Measurements from ENCODE around the gene LRRC17.
"Not testable (repeated sequence)": the region's sequence is repeated elsewhere in the genome, so short reads cannot be mapped to it uniquely, and the experiment has no call there.

Gene LRRC17

GRCh38 chr7:102966465-102966864, 53.7 kb downstream of the LRRC17 start:
- Histone ChIP-seq H3K27ac (no peak overlapping the region), H3K4me1 (no peaks in the 10 kb centered on the region), H3K27me3 (no peaks in the 10 kb centered on the region), H3K4me2 (no peak overlapping the region), H3K36me3 (no peaks in the 10 kb centered on the region), H3K4me3 (no peak overlapping the region), H4K20me1 (no peaks in the 10 kb centered on the region), H3K9ac (no peak overlapping the region), H3K9me3 (no peaks in the 10 kb centered on the region)
- no peak for TF ChIP-seq Cebpa-rat (IDR thresholded peaks at IDR 0.05)

GRCh38 chr7:102967798-102968197, 55.0 kb downstream of the LRRC17 start:
- no peaks in the 10 kb centered on the region for H3K4me1 ChIP-seq
- H3K9ac ChIP-seq, result no peak overlapping the region
- no peak overlapping the region for H3K27ac ChIP-seq
- H3K4me3 ChIP-seq, result no peak overlapping the region
- no peak for TF ChIP-seq Cebpa-rat (IDR thresholded peaks at IDR 0.05)
- no peaks in the 10 kb centered on the region for H3K27me3 ChIP-seq
- H3K4me2 ChIP-seq, result no peak overlapping the region
- H3K36me3 ChIP-seq, result no peaks in the 10 kb centered on the region
- H4K20me1 ChIP-seq, result no peaks in the 10 kb centered on the region
- H3K9me3 ChIP-seq, result no peaks in the 10 kb centered on the region

GRCh38 chr7:102973096-102973802, 60.4 kb downstream of the LRRC17 start:
- no peak overlapping the region for H3K27ac ChIP-seq
- no peaks in the 10 kb centered on the region for H3K27me3 ChIP-seq
- no peaks in the 10 kb centered on the region for H3K36me3 ChIP-seq
- no peak overlapping the region for H3K4me2 ChIP-seq
- H4K20me1 ChIP-seq, result no peaks in the 10 kb centered on the region
- H3K4me1 ChIP-seq, result no peaks in the 10 kb centered on the region
- no peak for TF ChIP-seq Cebpa-rat (IDR thresholded peaks at IDR 0.05)
- H3K9me3 ChIP-seq, result no peaks in the 10 kb centered on the region
- no peak overlapping the region for H3K4me3 ChIP-seq
- no peak overlapping the region for H3K9ac ChIP-seq

GRCh38 chr7:102974366-102975236, 61.8 kb downstream of the LRRC17 start:
- no peaks in the 10 kb centered on the region for H3K9me3 ChIP-seq
- no peak overlapping the region for H3K9ac ChIP-seq
- no peaks in the 10 kb centered on the region for H3K4me1 ChIP-seq
- TF ChIP-seq Cebpa-rat (IDR thresholded peaks at IDR 0.05), result no peak
- no peak overlapping the region for H3K4me3 ChIP-seq
- no peaks in the 10 kb centered on the region for H3K27me3 ChIP-seq
- no peaks in the 10 kb centered on the region for H3K36me3 ChIP-seq
- no peak overlapping the region for H3K4me2 ChIP-seq
- H4K20me1 ChIP-seq, result no peaks in the 10 kb centered on the region
- no peak overlapping the region for H3K27ac ChIP-seq

- H3K27me3 ChIP-seq, result no peaks in the 10 kb centered on the region
- H3K27ac ChIP-seq, result no peak overlapping the region
- H3K4me3 ChIP-seq, result no peak overlapping the region
- H3K4me1 ChIP-seq, result no peaks in the 10 kb centered on the region
- no peak overlapping the region for H3K4me2 ChIP-seq
- H3K9ac ChIP-seq, result no peak overlapping the region
- no peaks in the 10 kb centered on the region for H4K20me1 ChIP-seq
- TF ChIP-seq Cebpa-rat (IDR thresholded peaks at IDR 0.05), result no peak
- H3K36me3 ChIP-seq, result no peaks in the 10 kb centered on the region
- no peaks in the 10 kb centered on the region for H3K9me3 ChIP-seq
Measured at GRCh38 chr7:102975854-102976253, 63.1 kb downstream of the LRRC17 start.

- H3K36me3 ChIP-seq, result no peaks in the 10 kb centered on the region
- H4K20me1 ChIP-seq, result no peaks in the 10 kb centered on the region
- H3K4me1 ChIP-seq, result no peaks in the 10 kb centered on the region
- no peak overlapping the region for H3K4me3 ChIP-seq
- no peak overlapping the region for H3K4me2 ChIP-seq
- H3K9ac ChIP-seq, result no peak overlapping the region
- no peaks in the 10 kb centered on the region for H3K9me3 ChIP-seq
- no peak for TF ChIP-seq Cebpa-rat (IDR thresholded peaks at IDR 0.05)
- no peaks in the 10 kb centered on the region for H3K27me3 ChIP-seq
- no peak overlapping the region for H3K27ac ChIP-seq
Measured at GRCh38 chr7:102976493-102976892, 63.7 kb downstream of the LRRC17 start.

GRCh38 chr7:102977586-102977985, 64.8 kb downstream of the LRRC17 start:
- H3K36me3 ChIP-seq, H4K20me1 ChIP-seq, H3K9me3 ChIP-seq, H3K4me3 ChIP-seq, H3K9ac ChIP-seq, H3K27me3 ChIP-seq, H3K4me2 ChIP-seq, H3K27ac ChIP-seq, H3K4me1 ChIP-seq: not testable (repeated sequence)

- H3K9ac ChIP-seq, result no peak overlapping the region
- H3K9me3 ChIP-seq, result no peaks in the 10 kb centered on the region
- H3K27me3 ChIP-seq, result no peaks in the 10 kb centered on the region
- H3K4me1 ChIP-seq, result no peaks in the 10 kb centered on the region
- no peaks in the 10 kb centered on the region for H3K36me3 ChIP-seq
- H3K4me2 ChIP-seq, result no peak overlapping the region
- no peaks in the 10 kb centered on the region for H4K20me1 ChIP-seq
- no peak overlapping the region for H3K4me3 ChIP-seq
- no peak for TF ChIP-seq Cebpa-rat (IDR thresholded peaks at IDR 0.05)
- no peak overlapping the region for H3K27ac ChIP-seq
Measured at GRCh38 chr7:102978284-102978683, 65.5 kb downstream of the LRRC17 start.

GRCh38 chr7:102979670-102980069, 66.9 kb downstream of the LRRC17 start:
- H3K4me3 ChIP-seq, result no peak overlapping the region
- H3K4me1 ChIP-seq, result no peaks in the 10 kb centered on the region
- H4K20me1 ChIP-seq, result no peaks in the 10 kb centered on the region
- H3K27me3 ChIP-seq, result no peaks in the 10 kb centered on the region
- no peak overlapping the region for H3K4me2 ChIP-seq
- no peaks in the 10 kb centered on the region for H3K9me3 ChIP-seq
- no peak overlapping the region for H3K9ac ChIP-seq
- no peaks in the 10 kb centered on the region for H3K36me3 ChIP-seq
- no peak overlapping the region for H3K27ac ChIP-seq
- no peak for TF ChIP-seq Cebpa-rat (IDR thresholded peaks at IDR 0.05)

GRCh38 chr7:102981451-102981850, 68.7 kb downstream of the LRRC17 start:
- no peaks in the 10 kb centered on the region for H3K9me3 ChIP-seq
- H3K4me2 ChIP-seq, result no peak overlapping the region
- TF ChIP-seq Cebpa-rat (IDR thresholded peaks at IDR 0.05), result no peak
- no peak overlapping the region for H3K9ac ChIP-seq
- no peaks in the 10 kb centered on the region for H4K20me1 ChIP-seq
- H3K27ac ChIP-seq, result no peak overlapping the region
- no peaks in the 10 kb centered on the region for H3K27me3 ChIP-seq
- no peaks in the 10 kb centered on the region for H3K36me3 ChIP-seq
- no peak overlapping the region for H3K4me3 ChIP-seq
- no peaks in the 10 kb centered on the region for H3K4me1 ChIP-seq

All from BLaER1 (cell line).